HL-60 (cell line): Measurements from ENCODE around the gene ITPK1.

ENCODE experiments used
- TF ChIP-seq, protein P1 (sequence below): IDR thresholded peaks from one replicate; pipeline ENCODE4 v1.5.1; 2011; ENCODE audit warnings: low read length, control low read depth, inconsistent platforms; ENCODE audit not compliant: insufficient read depth
- TF ChIP-seq, protein P2 (sequence below): IDR thresholded peaks from 2 replicates; pipeline ENCODE4 v1.6.1; 2012; ENCODE audit warnings: low read depth; ENCODE audit not compliant: insufficient replicate concordance

DNA sequence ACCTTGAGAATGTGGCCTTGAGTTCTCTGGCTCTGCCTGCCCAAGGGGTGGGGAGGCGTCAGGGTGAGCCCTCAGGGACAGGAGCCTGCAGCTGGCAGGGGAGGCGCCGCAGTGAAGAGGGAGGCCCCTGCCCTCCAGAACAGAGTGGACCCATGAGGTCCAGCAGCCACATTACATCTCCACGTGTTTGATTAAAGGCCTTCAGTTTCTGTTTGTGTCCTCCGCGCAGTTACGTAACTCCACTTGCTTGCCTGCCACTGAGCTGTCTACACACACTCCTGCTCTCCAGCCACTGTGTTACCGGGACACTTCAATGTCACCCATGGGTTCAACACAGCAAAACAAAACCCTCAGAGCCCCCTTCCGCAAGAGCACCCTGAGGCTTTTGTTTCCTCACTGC lies 122.4 kb downstream of the ITPK1 start:
- TF ChIP-seq, protein P1, sequence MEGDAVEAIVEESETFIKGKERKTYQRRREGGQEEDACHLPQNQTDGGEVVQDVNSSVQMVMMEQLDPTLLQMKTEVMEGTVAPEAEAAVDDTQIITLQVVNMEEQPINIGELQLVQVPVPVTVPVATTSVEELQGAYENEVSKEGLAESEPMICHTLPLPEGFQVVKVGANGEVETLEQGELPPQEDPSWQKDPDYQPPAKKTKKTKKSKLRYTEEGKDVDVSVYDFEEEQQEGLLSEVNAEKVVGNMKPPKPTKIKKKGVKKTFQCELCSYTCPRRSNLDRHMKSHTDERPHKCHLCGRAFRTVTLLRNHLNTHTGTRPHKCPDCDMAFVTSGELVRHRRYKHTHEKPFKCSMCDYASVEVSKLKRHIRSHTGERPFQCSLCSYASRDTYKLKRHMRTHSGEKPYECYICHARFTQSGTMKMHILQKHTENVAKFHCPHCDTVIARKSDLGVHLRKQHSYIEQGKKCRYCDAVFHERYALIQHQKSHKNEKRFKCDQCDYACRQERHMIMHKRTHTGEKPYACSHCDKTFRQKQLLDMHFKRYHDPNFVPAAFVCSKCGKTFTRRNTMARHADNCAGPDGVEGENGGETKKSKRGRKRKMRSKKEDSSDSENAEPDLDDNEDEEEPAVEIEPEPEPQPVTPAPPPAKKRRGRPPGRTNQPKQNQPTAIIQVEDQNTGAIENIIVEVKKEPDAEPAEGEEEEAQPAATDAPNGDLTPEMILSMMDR = no peak
- TF ChIP-seq, protein P2, sequence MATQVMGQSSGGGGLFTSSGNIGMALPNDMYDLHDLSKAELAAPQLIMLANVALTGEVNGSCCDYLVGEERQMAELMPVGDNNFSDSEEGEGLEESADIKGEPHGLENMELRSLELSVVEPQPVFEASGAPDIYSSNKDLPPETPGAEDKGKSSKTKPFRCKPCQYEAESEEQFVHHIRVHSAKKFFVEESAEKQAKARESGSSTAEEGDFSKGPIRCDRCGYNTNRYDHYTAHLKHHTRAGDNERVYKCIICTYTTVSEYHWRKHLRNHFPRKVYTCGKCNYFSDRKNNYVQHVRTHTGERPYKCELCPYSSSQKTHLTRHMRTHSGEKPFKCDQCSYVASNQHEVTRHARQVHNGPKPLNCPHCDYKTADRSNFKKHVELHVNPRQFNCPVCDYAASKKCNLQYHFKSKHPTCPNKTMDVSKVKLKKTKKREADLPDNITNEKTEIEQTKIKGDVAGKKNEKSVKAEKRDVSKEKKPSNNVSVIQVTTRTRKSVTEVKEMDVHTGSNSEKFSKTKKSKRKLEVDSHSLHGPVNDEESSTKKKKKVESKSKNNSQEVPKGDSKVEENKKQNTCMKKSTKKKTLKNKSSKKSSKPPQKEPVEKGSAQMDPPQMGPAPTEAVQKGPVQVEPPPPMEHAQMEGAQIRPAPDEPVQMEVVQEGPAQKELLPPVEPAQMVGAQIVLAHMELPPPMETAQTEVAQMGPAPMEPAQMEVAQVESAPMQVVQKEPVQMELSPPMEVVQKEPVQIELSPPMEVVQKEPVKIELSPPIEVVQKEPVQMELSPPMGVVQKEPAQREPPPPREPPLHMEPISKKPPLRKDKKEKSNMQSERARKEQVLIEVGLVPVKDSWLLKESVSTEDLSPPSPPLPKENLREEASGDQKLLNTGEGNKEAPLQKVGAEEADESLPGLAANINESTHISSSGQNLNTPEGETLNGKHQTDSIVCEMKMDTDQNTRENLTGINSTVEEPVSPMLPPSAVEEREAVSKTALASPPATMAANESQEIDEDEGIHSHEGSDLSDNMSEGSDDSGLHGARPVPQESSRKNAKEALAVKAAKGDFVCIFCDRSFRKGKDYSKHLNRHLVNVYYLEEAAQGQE = no peak
